ENCODE measurements around the gene LMBR1L.

- TF ChIP-seq CTCF (IDR thresholded peaks at IDR 0.05; ENCODE audit: low read depth, low read length) (no peak), EZH2phosphoT487 (IDR thresholded peaks at IDR 0.05; ENCODE audit: low read depth) (no peak)
Measured at GRCh38 chr12:49144384-49144783, 33.7 kb upstream of the LMBR1L start.
